Activated naive CD8-positive, alpha-beta T cell (primary cell): Measurements from ENCODE around the gene KCNJ12.

ENCODE experiments used
- H3K27ac Mint-ChIP-seq: one replicate; pipeline ENCODE4 v1.8.0; 2021; ENCODE audit warnings: mixed read lengths
- H3K27me3 Mint-ChIP-seq: one replicate; pipeline ENCODE4 v1.8.0; 2021; ENCODE audit warnings: mixed read lengths
- H3K36me3 Mint-ChIP-seq: one replicate; pipeline ENCODE4 v1.8.0; 2021; ENCODE audit warnings: mixed read lengths
- H3K4me1 Mint-ChIP-seq: one replicate; pipeline ENCODE4 v1.8.0; 2021; ENCODE audit warnings: low read depth, mixed read lengths
- H3K4me3 Mint-ChIP-seq: one replicate; pipeline ENCODE4 v1.8.0; 2021; ENCODE audit warnings: mild to moderate bottlenecking, mixed read lengths
- H3K9me3 Mint-ChIP-seq: one replicate; pipeline ENCODE4 v1.8.0; 2021; ENCODE audit warnings: low read depth, mixed read lengths

KCNJ12 gene

DNA sequence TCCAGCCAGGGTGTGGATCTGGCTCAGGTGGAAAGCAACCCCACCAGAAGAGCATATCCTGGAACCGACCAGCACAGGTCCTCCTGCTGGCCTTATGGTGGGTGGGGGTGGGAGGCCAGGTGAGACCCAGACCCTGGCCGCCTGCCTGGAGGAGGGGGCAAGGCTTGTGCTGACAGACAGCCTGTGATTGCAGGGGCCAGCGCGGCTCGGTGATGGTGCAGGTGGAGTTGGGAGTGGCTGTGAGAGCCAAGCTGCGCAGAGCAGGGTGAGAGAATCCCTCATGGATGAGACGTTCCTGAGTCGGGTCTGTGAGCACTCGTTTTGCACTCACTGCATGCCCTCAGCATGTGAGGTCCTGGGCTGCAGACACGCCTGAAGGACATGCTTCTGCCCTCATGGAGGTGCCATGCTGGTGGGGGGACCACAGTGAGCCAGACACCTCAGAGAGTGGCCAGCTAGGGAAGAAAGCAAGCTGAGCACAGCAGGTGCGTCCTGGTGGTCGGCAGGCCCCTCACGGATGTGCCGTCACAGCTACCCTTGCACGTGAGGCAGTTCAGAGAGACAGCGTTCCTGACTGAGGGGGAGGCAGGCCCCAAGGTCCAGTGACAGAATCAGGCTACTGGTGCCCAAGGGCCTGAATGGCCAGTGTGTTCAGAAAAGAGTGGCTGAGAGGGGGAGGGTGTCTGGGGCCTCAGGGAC is 3.8 kb upstream of the KCNJ12 start:
- Mint-ChIP-seq H3K9me3 (no peaks in the 10 kb centered on the region), H3K4me1 (peaks cover 8% of the 10 kb centered on the region), H3K4me3 (no peak overlapping the region), H3K27me3 (peaks cover 4% of the 10 kb centered on the region), H3K36me3 (no peaks in the 10 kb centered on the region), H3K27ac (no peak overlapping the region)

DNA sequence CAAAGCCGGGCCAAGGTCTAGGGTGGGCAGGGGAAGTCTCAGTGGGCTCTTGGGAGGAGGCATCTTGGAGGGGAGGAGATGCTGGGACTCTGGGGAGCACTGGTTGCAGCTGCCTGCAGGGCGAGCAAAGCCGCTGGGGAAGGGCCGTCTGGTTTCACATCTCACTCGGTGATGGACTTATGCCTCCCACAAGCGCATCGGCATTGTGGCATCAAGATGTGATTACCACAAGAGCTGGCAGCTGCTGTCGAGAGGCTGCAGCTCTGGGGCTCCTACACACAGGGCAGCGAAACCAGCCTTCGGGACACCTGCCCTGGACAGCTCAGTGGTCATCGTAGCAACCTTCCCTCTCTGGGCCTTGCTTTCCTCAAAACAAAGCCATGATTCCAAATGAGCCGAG is 3.1 kb upstream of the KCNJ12 start:
- Mint-ChIP-seq H3K27ac (no peak overlapping the region), H3K36me3 (no peaks in the 10 kb centered on the region), H3K4me1 (peaks cover 8% of the 10 kb centered on the region), H3K9me3 (no peaks in the 10 kb centered on the region), H3K27me3 (peaks cover 4% of the 10 kb centered on the region), H3K4me3 (no peak overlapping the region)

DNA sequence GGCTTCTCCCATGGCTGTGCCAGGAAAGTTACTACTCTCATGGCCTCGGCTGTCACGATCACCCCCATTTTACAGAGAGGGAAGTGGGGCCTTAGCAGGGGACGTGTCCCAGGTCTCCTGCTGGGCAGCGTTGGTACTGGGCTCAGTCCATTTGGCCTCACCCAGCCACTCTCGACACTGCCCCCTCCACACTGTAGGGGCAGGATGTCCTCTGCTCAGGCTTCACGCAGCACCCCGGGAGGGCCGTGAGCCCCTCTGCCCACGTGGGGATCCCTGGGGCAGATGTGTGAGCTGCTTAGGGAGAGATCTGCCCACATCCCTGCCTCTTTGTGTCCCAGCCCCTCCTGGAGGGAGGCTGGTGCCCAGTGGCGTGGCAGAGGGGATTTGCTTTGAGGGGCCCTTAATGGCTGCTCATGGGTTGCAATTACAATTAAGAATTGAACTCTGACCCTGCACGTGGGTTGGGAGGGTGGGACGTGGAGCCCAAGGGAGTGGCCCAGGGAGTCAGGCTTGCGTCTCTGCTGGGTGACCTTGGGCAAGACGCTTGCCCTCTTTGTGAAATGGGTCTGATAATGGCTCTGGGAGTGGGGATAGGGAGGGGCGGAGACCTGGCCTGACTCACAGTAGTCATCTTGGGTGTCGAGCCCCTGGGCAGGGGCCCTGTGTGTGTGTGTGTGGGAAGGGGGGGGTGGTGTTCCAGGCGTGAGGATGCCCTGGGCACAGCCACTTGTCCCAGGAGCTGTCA is 2.3 kb upstream of the KCNJ12 start:
- H3K27ac Mint-ChIP-seq, result no peak overlapping the region
- peaks cover 4% of the 10 kb centered on the region for H3K27me3 Mint-ChIP-seq
- no peaks in the 10 kb centered on the region for H3K36me3 Mint-ChIP-seq
- peaks cover 8% of the 10 kb centered on the region for H3K4me1 Mint-ChIP-seq
- H3K9me3 Mint-ChIP-seq, result no peaks in the 10 kb centered on the region
- H3K4me3 Mint-ChIP-seq, result no peak overlapping the region

DNA sequence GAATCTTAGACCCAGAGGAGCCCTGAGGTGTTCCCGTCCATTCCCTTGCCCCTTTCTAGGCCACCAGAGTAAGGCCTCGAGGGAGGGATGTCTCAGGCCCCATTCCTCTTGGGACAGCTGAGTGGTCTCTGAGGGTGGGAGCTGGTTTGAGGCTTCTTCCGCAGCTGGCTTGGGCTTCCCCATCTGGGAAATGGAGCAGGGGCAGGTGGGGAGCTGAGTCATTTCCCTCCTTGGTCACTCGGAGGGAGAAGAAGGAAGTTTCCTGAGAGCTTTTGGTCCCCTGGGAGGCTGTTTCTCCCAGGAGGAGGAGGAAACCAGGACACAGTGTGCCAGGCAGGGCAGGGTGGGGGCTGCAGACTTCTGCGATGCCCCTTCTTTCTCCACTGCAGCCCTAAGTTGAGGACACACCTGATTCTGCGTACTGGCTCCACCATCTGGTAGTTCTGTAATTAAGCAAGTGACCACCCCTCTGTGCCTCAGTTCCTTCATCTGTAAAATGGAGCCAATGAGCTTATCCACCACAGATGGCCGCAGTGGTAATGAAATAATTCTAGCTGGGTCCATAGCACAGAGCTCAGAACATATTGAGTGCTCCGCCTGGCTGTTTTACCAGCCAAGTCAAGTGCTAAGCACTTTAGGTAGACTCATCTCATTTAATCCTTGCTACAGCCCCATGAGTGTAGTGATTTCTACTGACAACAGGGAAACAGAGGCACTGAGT is 1.6 kb upstream of the KCNJ12 start:
- Mint-ChIP-seq H3K4me1 (peaks cover 8% of the 10 kb centered on the region), H3K27me3 (peaks cover 5% of the 10 kb centered on the region), H3K27ac (no peak overlapping the region), H3K36me3 (no peaks in the 10 kb centered on the region), H3K4me3 (no peak overlapping the region), H3K9me3 (no peaks in the 10 kb centered on the region)

DNA sequence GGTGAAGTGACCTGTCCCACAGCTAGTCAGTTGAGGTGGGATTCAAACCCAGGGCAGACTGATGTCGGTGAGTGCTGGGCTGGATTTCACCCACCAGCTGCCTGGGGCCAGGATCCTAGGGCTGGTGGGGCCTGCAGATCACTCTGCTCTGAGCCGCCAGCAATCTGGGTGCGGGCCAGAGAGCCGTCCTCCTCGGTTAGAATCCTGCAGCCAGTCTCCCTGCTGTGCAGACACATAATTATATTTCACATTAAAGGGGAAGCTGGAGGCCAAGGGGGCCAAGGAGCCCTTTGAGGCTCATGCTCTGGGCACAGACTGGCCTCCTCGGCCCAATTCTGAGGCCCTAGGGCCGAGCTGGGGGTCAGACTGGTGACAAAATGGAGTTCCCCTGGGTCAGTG is 996 bp upstream of the KCNJ12 start:
- Mint-ChIP-seq H3K36me3 (no peaks in the 10 kb centered on the region), H3K4me3 (peak overlapping the region; percentile 62), H3K4me1 (peaks cover 8% of the 10 kb centered on the region), H3K27ac (no peak overlapping the region), H3K27me3 (peaks cover 5% of the 10 kb centered on the region), H3K9me3 (no peaks in the 10 kb centered on the region)

DNA sequence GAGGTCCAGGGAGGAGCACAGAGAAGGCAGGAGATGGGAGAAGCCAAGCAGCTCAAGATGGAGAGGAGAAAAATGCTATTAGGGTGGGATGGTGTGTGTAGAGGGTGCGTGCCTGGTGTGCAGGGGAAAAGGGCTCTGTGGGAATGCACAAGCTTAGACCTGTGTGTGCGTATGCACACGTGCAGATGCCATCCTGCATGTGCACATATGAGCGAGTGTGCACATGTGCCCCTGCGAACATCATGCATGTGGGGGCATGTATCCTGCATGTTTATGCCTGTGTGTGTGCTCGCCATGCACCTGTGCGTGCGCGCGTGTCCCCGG is 438 bp upstream of the KCNJ12 start:
- Mint-ChIP-seq H3K4me1 (peaks cover 8% of the 10 kb centered on the region), H3K9me3 (no peaks in the 10 kb centered on the region), H3K27ac (no peak overlapping the region), H3K36me3 (no peaks in the 10 kb centered on the region), H3K4me3 (peak overlapping the region; percentile 62), H3K27me3 (peaks cover 5% of the 10 kb centered on the region)

DNA sequence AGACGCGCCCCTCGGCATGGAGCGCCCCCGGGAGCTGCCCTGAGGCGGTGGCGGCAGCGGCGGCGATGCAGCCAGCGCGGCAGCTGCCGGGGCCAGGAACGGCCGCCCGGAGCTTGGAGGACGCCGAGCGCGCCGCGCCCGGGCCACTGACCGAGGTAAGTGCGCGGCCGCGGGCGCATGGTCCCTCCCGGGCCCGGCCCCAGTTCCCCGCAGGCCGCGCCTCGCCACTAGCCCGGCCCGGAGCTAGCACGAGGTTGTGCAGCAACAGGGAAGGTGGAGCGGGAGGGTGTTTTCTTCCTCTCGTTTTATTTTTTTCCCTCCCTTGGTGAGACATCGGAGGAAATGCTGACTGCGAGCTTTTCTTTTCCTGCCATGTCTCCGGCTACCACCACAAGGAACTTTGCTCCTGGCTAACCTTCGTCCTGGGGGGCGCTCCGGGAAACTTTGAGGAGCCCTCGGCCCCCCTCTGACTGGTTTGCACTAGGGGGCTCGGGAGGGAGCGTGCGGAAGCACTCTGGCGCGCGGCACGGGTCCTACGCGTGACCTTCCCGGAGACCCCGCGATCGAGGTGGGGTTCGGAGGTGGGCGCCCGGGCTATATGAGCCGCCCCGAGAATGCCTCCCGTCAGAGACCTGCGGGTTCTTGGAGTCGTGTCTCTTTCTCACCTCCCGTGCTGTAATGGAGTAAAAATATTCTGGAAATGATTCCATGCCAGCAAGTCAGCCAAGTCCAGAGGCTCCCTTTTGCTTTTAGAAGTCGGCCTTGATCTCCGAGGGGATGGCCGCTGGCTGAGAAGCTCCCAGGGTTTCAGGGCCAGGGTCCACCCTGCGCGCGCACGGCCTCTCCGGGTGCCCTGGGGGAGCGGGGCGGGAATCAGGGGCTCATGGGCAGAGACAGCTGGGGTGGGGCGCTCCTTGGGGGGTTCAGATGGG is 868 bp downstream of the KCNJ12 start:
- H3K4me1 Mint-ChIP-seq, result peaks cover 8% of the 10 kb centered on the region
- H3K9me3 Mint-ChIP-seq, result no peaks in the 10 kb centered on the region
- H3K4me3 Mint-ChIP-seq, result peak overlapping the region; percentile 66
- H3K27me3 Mint-ChIP-seq, result peaks cover 5% of the 10 kb centered on the region
- H3K36me3 Mint-ChIP-seq, result no peaks in the 10 kb centered on the region
- no peak overlapping the region for H3K27ac Mint-ChIP-seq

DNA sequence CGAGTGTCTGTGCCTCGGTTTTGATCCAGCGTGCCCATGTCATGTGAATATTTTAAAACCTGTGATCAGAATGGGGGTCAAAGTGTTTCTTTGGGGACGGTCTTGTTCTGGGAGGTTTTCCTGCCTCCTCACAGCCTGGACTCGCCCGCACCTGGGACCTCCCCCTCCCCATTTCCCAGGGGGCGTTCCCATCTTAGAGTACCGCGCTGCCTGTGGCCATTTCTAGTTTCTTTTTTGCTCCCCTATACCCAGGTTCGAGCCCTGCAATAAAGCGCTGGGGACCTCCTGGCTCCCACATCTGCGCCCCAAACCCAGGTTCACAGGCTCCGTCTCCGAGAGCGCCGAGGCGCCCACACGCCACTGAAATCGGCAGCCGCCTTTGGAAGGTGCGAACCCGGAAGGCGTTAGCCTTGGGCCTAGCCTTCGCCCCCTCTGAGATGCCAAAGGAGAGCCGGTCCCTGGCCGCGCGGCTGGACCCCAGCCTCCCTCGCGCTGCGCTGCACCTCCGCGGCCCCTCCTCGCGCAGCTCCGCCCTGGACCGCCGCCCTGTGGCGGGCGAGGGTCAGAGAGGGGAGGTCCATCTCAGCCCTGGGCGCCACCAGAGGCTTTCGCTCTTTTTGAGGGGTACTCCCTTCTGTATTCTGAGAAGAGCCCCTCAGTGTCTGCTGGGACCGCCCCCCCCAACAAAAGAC is 1.7 kb downstream of the KCNJ12 start:
- Mint-ChIP-seq H3K36me3 (no peaks in the 10 kb centered on the region), H3K4me1 (peaks cover 8% of the 10 kb centered on the region), H3K4me3 (peak overlapping the region; percentile 66), H3K9me3 (no peaks in the 10 kb centered on the region), H3K27ac (no peak overlapping the region), H3K27me3 (peaks cover 5% of the 10 kb centered on the region)

DNA sequence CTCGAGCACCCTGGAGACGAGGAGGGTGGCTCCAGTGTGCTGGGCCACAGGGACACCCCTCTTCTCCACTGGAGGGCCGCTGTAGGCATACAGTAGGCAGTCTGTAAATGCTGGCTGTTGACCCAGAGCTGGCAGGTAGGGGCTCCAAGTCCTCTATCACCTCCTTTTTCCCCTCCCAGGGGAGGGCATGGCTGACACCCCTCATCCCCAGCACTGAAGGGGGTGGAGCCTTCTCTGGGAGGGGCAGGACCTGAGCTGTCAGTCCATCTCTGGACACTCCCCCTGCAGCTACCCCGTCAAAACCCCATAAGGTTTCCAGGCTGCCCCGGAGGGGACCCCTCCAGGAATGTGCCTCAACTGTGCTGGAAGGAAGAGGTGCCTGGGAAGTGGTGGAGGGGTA is 2.4 kb downstream of the KCNJ12 start:
- Mint-ChIP-seq H3K27ac (no peak overlapping the region), H3K9me3 (no peaks in the 10 kb centered on the region), H3K4me3 (no peak overlapping the region), H3K27me3 (peaks cover 5% of the 10 kb centered on the region), H3K4me1 (peaks cover 8% of the 10 kb centered on the region), H3K36me3 (no peaks in the 10 kb centered on the region)

DNA sequence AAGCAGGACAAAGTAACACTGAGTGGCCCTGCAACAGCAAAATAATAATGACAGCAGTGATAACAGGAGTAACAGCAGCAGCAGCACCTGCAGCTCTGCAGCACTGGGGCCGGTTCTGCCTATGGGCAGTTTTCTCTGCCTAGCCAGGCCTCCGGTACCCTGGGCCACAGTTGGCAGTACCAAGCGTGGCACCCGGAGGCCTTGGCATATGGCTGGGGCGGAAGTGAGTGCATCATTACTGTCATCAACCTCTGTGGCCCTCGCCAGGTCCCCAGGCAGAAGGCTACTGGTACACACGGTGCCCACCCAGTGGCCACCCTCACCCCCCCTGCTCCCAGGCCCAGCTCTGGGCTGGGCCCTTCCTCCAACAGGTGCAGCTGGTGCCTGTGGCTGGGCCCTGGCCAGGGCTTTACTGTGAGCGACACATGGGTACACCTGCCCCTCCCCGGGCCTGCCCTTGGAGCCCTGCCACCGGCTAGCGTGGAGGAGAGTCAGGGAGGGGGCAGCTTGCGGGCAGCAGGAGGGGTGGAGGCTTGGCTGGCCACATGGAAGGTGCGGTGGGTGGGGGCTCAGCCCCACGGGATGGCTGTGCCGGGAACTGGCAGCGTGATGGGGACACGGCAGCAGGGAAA is 3.0 kb downstream of the KCNJ12 start:
- Mint-ChIP-seq H3K4me1 (peaks cover 8% of the 10 kb centered on the region), H3K9me3 (no peaks in the 10 kb centered on the region), H3K36me3 (no peaks in the 10 kb centered on the region), H3K27me3 (peaks cover 5% of the 10 kb centered on the region), H3K27ac (no peak overlapping the region), H3K4me3 (no peak overlapping the region)

DNA sequence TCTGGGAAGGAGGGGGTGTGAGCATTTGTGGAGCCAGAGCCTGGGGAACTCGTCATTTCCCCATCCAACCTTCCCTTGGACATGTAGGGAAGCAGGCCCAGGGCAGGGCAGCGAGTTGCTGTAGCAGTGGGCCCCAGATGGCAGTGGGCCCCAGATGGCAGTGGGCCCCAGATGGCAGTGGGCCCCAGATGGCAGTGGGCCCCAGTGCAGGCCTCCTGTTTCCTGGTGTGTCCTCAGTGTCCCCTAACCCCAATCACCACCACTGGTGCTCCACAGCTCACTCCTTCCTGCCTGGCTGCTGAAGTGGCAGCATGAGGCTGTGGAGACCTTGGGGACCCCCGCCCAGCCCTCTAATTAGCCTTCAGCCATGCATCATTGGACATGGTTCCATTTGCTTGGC is 4.5 kb downstream of the KCNJ12 start:
- peaks cover 3% of the 10 kb centered on the region for H3K27me3 Mint-ChIP-seq
- no peaks in the 10 kb centered on the region for H3K9me3 Mint-ChIP-seq
- H3K27ac Mint-ChIP-seq, result no peak overlapping the region
- no peaks in the 10 kb centered on the region for H3K36me3 Mint-ChIP-seq
- H3K4me1 Mint-ChIP-seq, result peaks cover 4% of the 10 kb centered on the region
- no peak overlapping the region for H3K4me3 Mint-ChIP-seq

DNA sequence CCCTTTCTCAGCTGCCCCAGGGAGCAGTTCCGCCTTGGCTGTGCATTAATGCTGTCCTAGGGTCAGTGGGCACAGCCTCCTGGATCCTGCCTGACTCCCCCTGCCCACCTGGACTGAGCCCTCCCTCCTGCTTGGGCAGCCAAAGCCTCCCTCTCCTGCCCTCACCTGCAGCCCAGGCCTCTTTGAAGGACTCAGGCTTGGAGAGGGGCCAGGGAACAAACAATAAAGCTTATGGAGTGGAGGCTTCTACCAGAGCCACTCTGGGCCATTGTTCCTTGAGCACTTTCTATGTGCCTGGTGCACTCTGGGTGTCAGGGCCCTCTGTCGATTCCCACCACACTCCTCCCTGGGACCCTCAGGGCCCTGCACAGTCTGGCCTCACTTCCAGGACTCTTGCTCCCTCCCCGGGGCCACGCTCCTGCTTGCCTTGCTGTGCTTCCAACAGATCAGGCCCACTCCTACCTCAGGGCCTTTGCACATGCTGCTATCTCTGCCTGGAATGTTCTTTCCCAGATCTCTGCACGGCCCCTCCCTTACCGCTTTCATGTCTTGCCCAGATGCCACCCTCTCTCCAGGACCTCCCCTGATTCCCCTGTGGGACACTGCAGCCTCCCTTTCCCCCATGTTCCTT is 5.0 kb downstream of the KCNJ12 start:
- H3K4me3 Mint-ChIP-seq, result no peak overlapping the region
- peaks cover 1% of the 10 kb centered on the region for H3K27me3 Mint-ChIP-seq
- H3K36me3 Mint-ChIP-seq, result no peaks in the 10 kb centered on the region
- H3K9me3 Mint-ChIP-seq, result no peaks in the 10 kb centered on the region
- peaks cover 4% of the 10 kb centered on the region for H3K4me1 Mint-ChIP-seq
- no peak overlapping the region for H3K27ac Mint-ChIP-seq

DNA sequence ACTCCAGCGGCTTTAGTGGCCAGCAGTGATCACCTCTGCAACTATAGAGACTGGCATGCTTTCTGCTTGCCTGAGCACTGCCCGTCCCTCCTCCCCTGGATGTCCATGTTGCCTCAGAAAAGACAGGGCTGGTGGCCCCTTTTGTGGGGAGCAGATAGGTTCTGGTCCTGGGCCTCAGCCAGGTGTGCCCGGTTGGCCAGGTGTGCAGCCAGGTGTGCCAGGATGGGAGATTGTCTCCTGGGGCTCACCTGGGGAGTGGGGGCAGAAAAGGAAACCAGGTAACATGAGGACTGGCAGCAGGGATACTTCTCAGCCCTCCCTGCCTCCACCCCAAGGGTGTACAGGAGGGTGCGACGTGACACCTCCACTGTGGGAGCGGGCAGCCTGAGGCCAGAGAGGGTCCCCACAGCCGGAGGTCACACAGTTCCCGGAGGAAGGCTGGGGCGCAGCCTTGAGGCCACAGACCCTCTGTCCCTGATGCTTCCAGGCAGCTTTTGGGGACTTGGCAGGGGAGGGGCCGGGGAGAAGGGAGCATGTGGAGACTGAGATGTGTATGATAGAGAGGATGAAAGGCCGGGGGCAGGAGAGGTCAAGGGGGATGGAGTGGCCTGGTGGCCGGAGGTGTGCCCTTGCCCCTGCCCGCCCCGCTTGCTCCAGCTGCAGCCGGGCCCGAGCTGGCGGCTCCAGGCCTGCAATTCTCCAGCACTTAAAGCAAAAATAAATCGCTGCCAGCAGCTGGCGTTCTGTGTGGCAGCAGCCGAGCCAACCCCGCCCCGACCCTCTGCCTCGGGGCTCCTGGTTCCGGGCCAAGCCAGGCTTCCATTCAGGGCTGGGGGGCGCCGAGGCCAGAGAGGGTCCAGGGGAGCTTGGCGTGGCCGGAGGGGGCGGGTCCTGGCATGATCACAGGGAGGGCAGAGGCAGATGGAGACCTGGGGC is 6.7 kb downstream of the KCNJ12 start:
- Mint-ChIP-seq H3K9me3 (no peaks in the 10 kb centered on the region), H3K4me1 (no peaks in the 10 kb centered on the region), H3K36me3 (no peaks in the 10 kb centered on the region), H3K4me3 (no peak overlapping the region), H3K27ac (no peak overlapping the region), H3K27me3 (peaks cover 1% of the 10 kb centered on the region)
